ENCODE measurements around the gene ITIH1. TPM values are rescaled to one million over a fixed set of nuclear protein-coding genes. Genes with fewer than 3 reads are reported as not detected.

ITIH1 gene
- total RNA-seq, 1 experiment from 2014 or later = not detected

GRCh38 chr3:52810923-52811322, 33.5 kb downstream of the ITIH1 start:
- DNase-seq (no peak), ATAC-seq (no peak)
- H3K9me3 ChIP-seq (ENCODE audit: low read length) = no peaks in the 10 kb centered on the region
- H2AFZ ChIP-seq (ENCODE audit: low read length) = no peak overlapping the region
- TF ChIP-seq EZH2 (IDR thresholded peaks at IDR 0.05; ENCODE audit: low read length, unreplicated experiment) = no peak
- TF ChIP-seq, protein P1, sequence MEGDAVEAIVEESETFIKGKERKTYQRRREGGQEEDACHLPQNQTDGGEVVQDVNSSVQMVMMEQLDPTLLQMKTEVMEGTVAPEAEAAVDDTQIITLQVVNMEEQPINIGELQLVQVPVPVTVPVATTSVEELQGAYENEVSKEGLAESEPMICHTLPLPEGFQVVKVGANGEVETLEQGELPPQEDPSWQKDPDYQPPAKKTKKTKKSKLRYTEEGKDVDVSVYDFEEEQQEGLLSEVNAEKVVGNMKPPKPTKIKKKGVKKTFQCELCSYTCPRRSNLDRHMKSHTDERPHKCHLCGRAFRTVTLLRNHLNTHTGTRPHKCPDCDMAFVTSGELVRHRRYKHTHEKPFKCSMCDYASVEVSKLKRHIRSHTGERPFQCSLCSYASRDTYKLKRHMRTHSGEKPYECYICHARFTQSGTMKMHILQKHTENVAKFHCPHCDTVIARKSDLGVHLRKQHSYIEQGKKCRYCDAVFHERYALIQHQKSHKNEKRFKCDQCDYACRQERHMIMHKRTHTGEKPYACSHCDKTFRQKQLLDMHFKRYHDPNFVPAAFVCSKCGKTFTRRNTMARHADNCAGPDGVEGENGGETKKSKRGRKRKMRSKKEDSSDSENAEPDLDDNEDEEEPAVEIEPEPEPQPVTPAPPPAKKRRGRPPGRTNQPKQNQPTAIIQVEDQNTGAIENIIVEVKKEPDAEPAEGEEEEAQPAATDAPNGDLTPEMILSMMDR (conservative IDR thresholded peaks at IDR 0.05; ENCODE audit: low read depth, low read length) = no peak
- no peak for TF ChIP-seq EZH2phosphoT487 (IDR thresholded peaks at IDR 0.05; ENCODE audit: borderline replicate concordance, low read length)
- no peak overlapping the region for H3K4me2 ChIP-seq (ENCODE audit: low read length)
- no peaks in the 10 kb centered on the region for H4K20me1 ChIP-seq (ENCODE audit: low read length)
- no peaks in the 10 kb centered on the region for H3K36me3 ChIP-seq (ENCODE audit: low read depth, low read length)
- BruUV-seq (replicated peaks) = no TSS peak
- no peaks in the 10 kb centered on the region for H3K79me2 ChIP-seq (ENCODE audit: low read length)
- CTCF ChIA-PET = no interaction called here
- no peak overlapping the region for H3K9ac ChIP-seq (ENCODE audit: low read length)
- no peaks in the 10 kb centered on the region for H3K4me1 ChIP-seq (ENCODE audit: insufficient read depth, low read length)
- H3K27me3 ChIP-seq (ENCODE audit: low read length) = no peaks in the 10 kb centered on the region
- H3K4me3 ChIP-seq (ENCODE audit: low read length) = no peak overlapping the region
- intact Hi-C loops (cut with micrococcal nuclease) = no loop called here
- POLR2A ChIA-PET (ENCODE audit: unreplicated experiment) = no interaction called here
- H3K27ac ChIP-seq (ENCODE audit: low read length) = no peak overlapping the region
- no peaks in the 10 kb centered on the region for H3K9me2 ChIP-seq (replicated peaks; ENCODE audit: low read length)
- no peaks in the 10 kb centered on the region for H3F3A ChIP-seq (ENCODE audit: low read length, unreplicated experiment)

- BruUV-seq (replicated peaks) = no TSS peak
- H2AFZ ChIP-seq (ENCODE audit: low read length) = no peak overlapping the region
- intact Hi-C loops (cut with micrococcal nuclease) = no loop called here
- ATAC-seq (no peak), DNase-seq (no peak)
- no peaks in the 10 kb centered on the region for H3K36me3 ChIP-seq (ENCODE audit: low read depth, low read length)
- CTCF ChIA-PET = interaction anchor here (0.6 kb wide), 1 partner anchor 15 kb away, joined by 3 read pairs; no protein-coding TSS in a partner anchor
- POLR2A ChIA-PET (ENCODE audit: unreplicated experiment) = interaction anchor here (0.7 kb wide), 1 partner anchor 135 kb away, joined by 4 read pairs; no protein-coding TSS in a partner anchor
- H3K9ac ChIP-seq (ENCODE audit: low read length) = no peak overlapping the region
- H3K9me3 ChIP-seq (ENCODE audit: low read length) = no peaks in the 10 kb centered on the region
- no peaks in the 10 kb centered on the region for H3K4me1 ChIP-seq (ENCODE audit: insufficient read depth, low read length)
- no peak overlapping the region for H3K4me2 ChIP-seq (ENCODE audit: low read length)
- H3K9me2 ChIP-seq (replicated peaks; ENCODE audit: low read length) = no peaks in the 10 kb centered on the region
- H4K20me1 ChIP-seq (ENCODE audit: low read length) = no peaks in the 10 kb centered on the region
- no peaks in the 10 kb centered on the region for H3K27me3 ChIP-seq (ENCODE audit: low read length)
- no peak overlapping the region for H3K4me3 ChIP-seq (ENCODE audit: low read length)
- no peak for TF ChIP-seq EZH2phosphoT487 (IDR thresholded peaks at IDR 0.05; ENCODE audit: borderline replicate concordance, low read length)
- TF ChIP-seq, protein P1 (conservative IDR thresholded peaks at IDR 0.05; ENCODE audit: low read depth, low read length) = no peak
- TF ChIP-seq EZH2 (IDR thresholded peaks at IDR 0.05; ENCODE audit: low read length, unreplicated experiment) = no peak
- no peaks in the 10 kb centered on the region for H3F3A ChIP-seq (ENCODE audit: low read length, unreplicated experiment)
- H3K79me2 ChIP-seq (ENCODE audit: low read length) = no peaks in the 10 kb centered on the region
- H3K27ac ChIP-seq (ENCODE audit: low read length) = no peak overlapping the region
These were observed 34.1 kb downstream of the ITIH1 start for GRCh38 chr3:52811452-52812011.

DNA sequence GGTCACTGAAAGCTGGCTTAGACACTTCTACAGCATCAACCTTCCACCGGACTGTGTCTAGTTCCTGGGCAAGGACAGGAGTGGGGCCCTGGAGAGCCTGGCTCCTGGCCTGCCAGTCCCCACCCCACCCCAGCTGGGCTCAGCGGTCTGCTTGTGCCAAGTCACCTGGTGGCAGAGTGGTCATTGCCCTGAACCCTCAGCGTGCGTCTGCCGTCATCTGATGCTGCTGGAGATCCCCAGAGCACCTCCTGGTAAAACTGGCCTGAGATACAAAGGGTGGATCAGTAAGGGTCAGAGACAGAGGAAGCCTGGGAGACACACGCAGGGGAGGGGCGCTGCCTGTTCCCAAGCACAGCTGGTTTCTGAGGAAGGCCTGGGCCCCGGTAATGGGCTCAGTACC, 36.4 kb downstream of the ITIH1 start:
- intact Hi-C loops (cut with micrococcal nuclease) = no loop called here
- TF ChIP-seq EZH2phosphoT487 (IDR thresholded peaks at IDR 0.05; ENCODE audit: borderline replicate concordance, low read length) (no peak), EZH2 (IDR thresholded peaks at IDR 0.05; ENCODE audit: low read length, unreplicated experiment) (no peak)
- TF ChIP-seq, protein P1 (conservative IDR thresholded peaks at IDR 0.05; ENCODE audit: low read depth, low read length) = no peak
- Histone ChIP-seq H3K4me3 (ENCODE audit: low read length) (no peak overlapping the region), H3K27me3 (ENCODE audit: low read length) (no peaks in the 10 kb centered on the region), H3K9me2 (replicated peaks; ENCODE audit: low read length) (no peaks in the 10 kb centered on the region), H3F3A (ENCODE audit: low read length, unreplicated experiment) (no peaks in the 10 kb centered on the region), H3K9ac (ENCODE audit: low read length) (no peak overlapping the region), H3K27ac (ENCODE audit: low read length) (no peak overlapping the region), H3K79me2 (ENCODE audit: low read length) (no peaks in the 10 kb centered on the region), H4K20me1 (ENCODE audit: low read length) (no peaks in the 10 kb centered on the region), H3K4me1 (ENCODE audit: insufficient read depth, low read length) (no peaks in the 10 kb centered on the region), H3K36me3 (ENCODE audit: low read depth, low read length) (no peaks in the 10 kb centered on the region), H2AFZ (ENCODE audit: low read length) (no peak overlapping the region), H3K4me2 (ENCODE audit: low read length) (no peak overlapping the region), H3K9me3 (ENCODE audit: low read length) (no peaks in the 10 kb centered on the region)
- no TSS peak for BruUV-seq (replicated peaks)
- ATAC-seq = no peak
- POLR2A ChIA-PET (ENCODE audit: unreplicated experiment) = no interaction called here
- CTCF ChIA-PET = no interaction called here
- DNase-seq = no peak

Data from PC-3 (cell line).